ENCODE data around the gene TBX3.

The TBX3 gene

GRCh38 chr12:114661245-114661644 lies 22.7 kb downstream of the TBX3 start:
- Histone ChIP-seq H3K9ac (ENCODE audit: low read depth in 1 of 2, low read length in 2 of 2) (no peak overlapping the region), H3K27me3 (ENCODE audit: control insufficient read depth in 2 of 2, insufficient read depth in 2 of 2, low read length in 2 of 2) (peaks cover 6 to 30% of the 10 kb centered on the region in 2 donors), H3K4me1 (ENCODE audit: control insufficient read depth in 2 of 2, insufficient read depth in 2 of 2, low read length in 2 of 2) (no peaks in the 10 kb centered on the region), H3K9me3 (ENCODE audit: control insufficient read depth in 2 of 2, low read length in 2 of 2) (no peaks in the 10 kb centered on the region), H3K4me3 (ENCODE audit: low read length in 2 of 2) (no peak overlapping the region), H3K27ac (ENCODE audit: low read depth in 2 of 2, low read length in 2 of 2) (no peak overlapping the region), H3K36me3 (ENCODE audit: control insufficient read depth in 2 of 2, insufficient read depth in 2 of 2, low read length in 2 of 2) (no peaks in the 10 kb centered on the region)

GRCh38 chr12:114659084-114659483 lies 24.9 kb downstream of the TBX3 start:
- H3K4me1 ChIP-seq (ENCODE audit: control insufficient read depth in 2 of 2, insufficient read depth in 2 of 2, low read length in 2 of 2): no peaks in the 10 kb centered on the region
- H3K9ac ChIP-seq (ENCODE audit: low read depth in 1 of 2, low read length in 2 of 2): no peak overlapping the region
- no peak overlapping the region for H3K4me3 ChIP-seq (ENCODE audit: low read length in 2 of 2)
- H3K27me3 ChIP-seq (ENCODE audit: control insufficient read depth in 2 of 2, insufficient read depth in 2 of 2, low read length in 2 of 2): peaks cover 1 to 15% of the 10 kb centered on the region in 2 donors
- H3K27ac ChIP-seq (ENCODE audit: low read depth in 2 of 2, low read length in 2 of 2): no peak overlapping the region
- no peaks in the 10 kb centered on the region for H3K36me3 ChIP-seq (ENCODE audit: control insufficient read depth in 2 of 2, insufficient read depth in 2 of 2, low read length in 2 of 2)
- no peaks in the 10 kb centered on the region for H3K9me3 ChIP-seq (ENCODE audit: control insufficient read depth in 2 of 2, low read length in 2 of 2)

- Histone ChIP-seq H3K4me1 (ENCODE audit: control insufficient read depth in 2 of 2, insufficient read depth in 2 of 2, low read length in 2 of 2) (no peaks in the 10 kb centered on the region), H3K27me3 (ENCODE audit: control insufficient read depth in 2 of 2, insufficient read depth in 2 of 2, low read length in 2 of 2) (peaks cover 1 to 5% of the 10 kb centered on the region in 2 donors), H3K9ac (ENCODE audit: low read depth in 1 of 2, low read length in 2 of 2) (no peak overlapping the region), H3K27ac (ENCODE audit: low read depth in 2 of 2, low read length in 2 of 2) (no peak overlapping the region), H3K4me3 (ENCODE audit: low read length in 2 of 2) (no peak overlapping the region), H3K9me3 (ENCODE audit: control insufficient read depth in 2 of 2, low read length in 2 of 2) (no peaks in the 10 kb centered on the region), H3K36me3 (ENCODE audit: control insufficient read depth in 2 of 2, insufficient read depth in 2 of 2, low read length in 2 of 2) (no peaks in the 10 kb centered on the region)
Measured at GRCh38 chr12:114658002-114658441, 26.0 kb downstream of the TBX3 start.

GRCh38 chr12:114657597-114657920 lies 26.4 kb downstream of the TBX3 start:
- Histone ChIP-seq H3K4me1 (ENCODE audit: control insufficient read depth in 2 of 2, insufficient read depth in 2 of 2, low read length in 2 of 2) (no peaks in the 10 kb centered on the region), H3K9me3 (ENCODE audit: control insufficient read depth in 2 of 2, low read length in 2 of 2) (no peaks in the 10 kb centered on the region), H3K9ac (ENCODE audit: low read depth in 1 of 2, low read length in 2 of 2) (no peak overlapping the region), H3K27ac (ENCODE audit: low read depth in 2 of 2, low read length in 2 of 2) (no peak overlapping the region), H3K4me3 (ENCODE audit: low read length in 2 of 2) (no peak overlapping the region), H3K36me3 (ENCODE audit: control insufficient read depth in 2 of 2, insufficient read depth in 2 of 2, low read length in 2 of 2) (no peaks in the 10 kb centered on the region), H3K27me3 (ENCODE audit: control insufficient read depth in 2 of 2, insufficient read depth in 2 of 2, low read length in 2 of 2) (peaks cover 1 to 4% of the 10 kb centered on the region in 2 donors)

- no peak overlapping the region for H3K27ac ChIP-seq (ENCODE audit: low read depth in 2 of 2, low read length in 2 of 2)
- H3K36me3 ChIP-seq (ENCODE audit: control insufficient read depth in 2 of 2, insufficient read depth in 2 of 2, low read length in 2 of 2): no peaks in the 10 kb centered on the region
- H3K27me3 ChIP-seq (ENCODE audit: control insufficient read depth in 2 of 2, insufficient read depth in 2 of 2, low read length in 2 of 2): peaks cover 1 to 4% of the 10 kb centered on the region in 2 donors
- H3K9ac ChIP-seq (ENCODE audit: low read depth in 1 of 2, low read length in 2 of 2): no peak overlapping the region
- H3K4me3 ChIP-seq (ENCODE audit: low read length in 2 of 2): no peak overlapping the region
- no peaks in the 10 kb centered on the region for H3K4me1 ChIP-seq (ENCODE audit: control insufficient read depth in 2 of 2, insufficient read depth in 2 of 2, low read length in 2 of 2)
- H3K9me3 ChIP-seq (ENCODE audit: control insufficient read depth in 2 of 2, low read length in 2 of 2): no peaks in the 10 kb centered on the region
Measured at GRCh38 chr12:114656906-114657596, 26.9 kb downstream of the TBX3 start.

GRCh38 chr12:114655934-114656749 lies 27.8 kb downstream of the TBX3 start:
- Histone ChIP-seq H3K27me3 (ENCODE audit: control insufficient read depth in 2 of 2, insufficient read depth in 2 of 2, low read length in 2 of 2) (peaks cover 1 to 4% of the 10 kb centered on the region in 2 donors), H3K36me3 (ENCODE audit: control insufficient read depth in 2 of 2, insufficient read depth in 2 of 2, low read length in 2 of 2) (no peaks in the 10 kb centered on the region), H3K9ac (ENCODE audit: low read depth in 1 of 2, low read length in 2 of 2) (no peak overlapping the region), H3K9me3 (ENCODE audit: control insufficient read depth in 2 of 2, low read length in 2 of 2) (no peaks in the 10 kb centered on the region), H3K4me3 (ENCODE audit: low read length in 2 of 2) (no peak overlapping the region), H3K4me1 (ENCODE audit: control insufficient read depth in 2 of 2, insufficient read depth in 2 of 2, low read length in 2 of 2) (no peaks in the 10 kb centered on the region), H3K27ac (ENCODE audit: low read depth in 2 of 2, low read length in 2 of 2) (no peak overlapping the region)

GRCh38 chr12:114649585-114649984 lies 34.4 kb downstream of the TBX3 start:
- no peak overlapping the region for H3K9ac ChIP-seq (ENCODE audit: low read depth in 1 of 2, low read length in 2 of 2)
- no peak overlapping the region for H3K27ac ChIP-seq (ENCODE audit: low read depth in 2 of 2, low read length in 2 of 2)
- no peak overlapping the region for H3K4me3 ChIP-seq (ENCODE audit: low read length in 2 of 2)

GRCh38 chr12:114648711-114649110 lies 35.3 kb downstream of the TBX3 start:
- no peak overlapping the region for H3K4me3 ChIP-seq (ENCODE audit: low read length in 2 of 2)
- no peak overlapping the region for H3K27ac ChIP-seq (ENCODE audit: low read depth in 2 of 2, low read length in 2 of 2)
- no peaks in the 10 kb centered on the region for H3K27me3 ChIP-seq (ENCODE audit: control insufficient read depth in 2 of 2, insufficient read depth in 2 of 2, low read length in 2 of 2)
- no peak overlapping the region for H3K9ac ChIP-seq (ENCODE audit: low read depth in 1 of 2, low read length in 2 of 2)
- H3K4me1 ChIP-seq (ENCODE audit: control insufficient read depth in 2 of 2, insufficient read depth in 2 of 2, low read length in 2 of 2): no peaks in the 10 kb centered on the region
- H3K36me3 ChIP-seq (ENCODE audit: control insufficient read depth in 2 of 2, insufficient read depth in 2 of 2, low read length in 2 of 2): no peaks in the 10 kb centered on the region
- no peaks in the 10 kb centered on the region for H3K9me3 ChIP-seq (ENCODE audit: control insufficient read depth in 2 of 2, low read length in 2 of 2)

More at GRCh38 chr12:114649585-114649984, 34.4 kb downstream of the TBX3 start:
- H3K4me1 ChIP-seq (ENCODE audit: control insufficient read depth in 2 of 2, insufficient read depth in 2 of 2, low read length in 2 of 2): no peaks in the 10 kb centered on the region
- no peaks in the 10 kb centered on the region for H3K27me3 ChIP-seq (ENCODE audit: control insufficient read depth in 2 of 2, insufficient read depth in 2 of 2, low read length in 2 of 2)
- no peaks in the 10 kb centered on the region for H3K36me3 ChIP-seq (ENCODE audit: control insufficient read depth in 2 of 2, insufficient read depth in 2 of 2, low read length in 2 of 2)
- no peaks in the 10 kb centered on the region for H3K9me3 ChIP-seq (ENCODE audit: control insufficient read depth in 2 of 2, low read length in 2 of 2)

- Histone ChIP-seq H3K36me3 (ENCODE audit: control insufficient read depth in 2 of 2, insufficient read depth in 2 of 2, low read length in 2 of 2) (no peaks in the 10 kb centered on the region), H3K27ac (ENCODE audit: low read depth in 2 of 2, low read length in 2 of 2) (no peak overlapping the region), H3K9me3 (ENCODE audit: control insufficient read depth in 2 of 2, low read length in 2 of 2) (no peaks in the 10 kb centered on the region), H3K27me3 (ENCODE audit: control insufficient read depth in 2 of 2, insufficient read depth in 2 of 2, low read length in 2 of 2) (no peaks in the 10 kb centered on the region), H3K4me1 (ENCODE audit: control insufficient read depth in 2 of 2, insufficient read depth in 2 of 2, low read length in 2 of 2) (no peaks in the 10 kb centered on the region), H3K4me3 (ENCODE audit: low read length in 2 of 2) (no peak overlapping the region), H3K9ac (ENCODE audit: low read depth in 1 of 2, low read length in 2 of 2) (no peak overlapping the region)
Measured at GRCh38 chr12:114638790-114639435, 45.1 kb downstream of the TBX3 start.

Measured in mucosa of rectum (tissue), 2 donors.